Fibroblast of lung (primary cell): ENCODE data around the gene SALL2. TPM values are rescaled to one million over a fixed set of nuclear protein-coding genes. Genes with fewer than 3 reads are reported as not detected.

Source experiments
- DNase-seq, 2 donors: peaks; one replicate each; pipeline versions ENCODE4 v3.0.0 to v3.0.0-alpha.2; 2010; ENCODE audit warnings: low read depth in 2 of 2
- H2AFZ ChIP-seq: 2 replicates; pipeline ENCODE4 v1.5.1; 2012; ENCODE audit warnings: low read length, control low read depth, inconsistent platforms
- H3K27ac ChIP-seq: 2 replicates; pipeline ENCODE4 v1.5.1; 2011; ENCODE audit warnings: low read length, control low read depth; ENCODE audit not compliant: insufficient read depth
- H3K27me3 ChIP-seq: 2 replicates; pipeline ENCODE4 v1.5.1; 2011; ENCODE audit warnings: mild to moderate bottlenecking, low read length; ENCODE audit not compliant: control insufficient read depth, insufficient read depth
- H3K36me3 ChIP-seq: 2 replicates; pipeline ENCODE4 v1.5.1; 2011; ENCODE audit warnings: low read length; ENCODE audit not compliant: control insufficient read depth, insufficient read depth
- H3K4me1 ChIP-seq: 2 replicates; pipeline ENCODE4 v1.5.1; 2011; ENCODE audit warnings: low read length; ENCODE audit not compliant: control insufficient read depth, insufficient read depth; ENCODE audit errors: extremely low read depth
- H3K4me2 ChIP-seq: 2 replicates; pipeline ENCODE4 v1.5.1; 2011; ENCODE audit warnings: low read length, control low read depth; ENCODE audit not compliant: insufficient read depth; ENCODE audit errors: extremely low read depth
- H3K4me3 ChIP-seq, 4 experiments: fragments of 200-600 bp in 1 of 4; sonication (generic) in 1 of 4; replicated peaks in 1 of 4; 2 replicates each; pipeline ENCODE4 v1.5.1; 2011 to 2016; ENCODE audit warnings: low read length in 4 of 4, low read depth in 3 of 4, mild to moderate bottlenecking in 3 of 4, control low read depth in 2 of 4, inconsistent platforms in 1 of 4, mixed read lengths in 1 of 4; ENCODE audit not compliant: insufficient read depth in 1 of 4; ENCODE audit errors: control extremely low read depth in 1 of 4
- H3K79me2 ChIP-seq: 2 replicates; pipeline ENCODE4 v1.5.1; 2012; ENCODE audit warnings: mild to moderate bottlenecking, low read length, inconsistent platforms; ENCODE audit not compliant: control insufficient read depth, insufficient read depth
- H3K9ac ChIP-seq: 2 replicates; pipeline ENCODE4 v1.5.1; 2011; ENCODE audit warnings: mild to moderate bottlenecking, low read length, control low read depth; ENCODE audit not compliant: insufficient read depth
- H3K9me3 ChIP-seq: 2 replicates; pipeline ENCODE4 v1.5.1; 2012; ENCODE audit warnings: low read depth, low read length; ENCODE audit not compliant: control insufficient read depth, insufficient read depth
- H4K20me1 ChIP-seq: 2 replicates; pipeline ENCODE4 v1.5.1; 2011; ENCODE audit warnings: low read length; ENCODE audit not compliant: control insufficient read depth, insufficient read depth; ENCODE audit errors: extremely low read depth
- EZH2 ChIP-seq: IDR thresholded peaks from 2 replicates; pipeline ENCODE4 v1.5.1; 2012; ENCODE audit warnings: low read length, control low read depth, mild to moderate bottlenecking; ENCODE audit errors: missing control alignments
- polyA plus RNA-seq, 2 donors: library from polyadenylated mRNA; depleted of rRNA in 1 of 2; stranded (reverse) in 1 of 2; unstranded in 1 of 2; fragments of >200 nt; gene quantifications; 2 replicates each; pipeline ENCODE4 v1.2.1, GENCODE V29; 2011 to 2012; ENCODE audit warnings: missing spikeins in 1 of 2
- total RNA-seq: library from RNA; depleted of rRNA; stranded (reverse); fragments of >200 nt; gene quantifications from 2 replicates; pipeline ENCODE4 v1.2.1, GENCODE V29; 2014
- TF ChIP-seq, protein P1 (sequence below), 2 donors: IDR thresholded peaks in 1 of 2; conservative IDR thresholded peaks in 1 of 2; 1 replicate in 1 of 2; 2 replicates in 1 of 2; pipeline ENCODE4 v1.5.1; 2011 to 2012; ENCODE audit warnings: low read length in 2 of 2, control low read depth in 1 of 2, inconsistent platforms in 1 of 2, low read depth in 1 of 2, mild to moderate bottlenecking in 1 of 2

SALL2 gene
- total and polyA plus RNA-seq, 2 donors (not counting 1 experiment from before 2014, with no cell fraction given): 3.5 to 3.9 TPM

DNA sequence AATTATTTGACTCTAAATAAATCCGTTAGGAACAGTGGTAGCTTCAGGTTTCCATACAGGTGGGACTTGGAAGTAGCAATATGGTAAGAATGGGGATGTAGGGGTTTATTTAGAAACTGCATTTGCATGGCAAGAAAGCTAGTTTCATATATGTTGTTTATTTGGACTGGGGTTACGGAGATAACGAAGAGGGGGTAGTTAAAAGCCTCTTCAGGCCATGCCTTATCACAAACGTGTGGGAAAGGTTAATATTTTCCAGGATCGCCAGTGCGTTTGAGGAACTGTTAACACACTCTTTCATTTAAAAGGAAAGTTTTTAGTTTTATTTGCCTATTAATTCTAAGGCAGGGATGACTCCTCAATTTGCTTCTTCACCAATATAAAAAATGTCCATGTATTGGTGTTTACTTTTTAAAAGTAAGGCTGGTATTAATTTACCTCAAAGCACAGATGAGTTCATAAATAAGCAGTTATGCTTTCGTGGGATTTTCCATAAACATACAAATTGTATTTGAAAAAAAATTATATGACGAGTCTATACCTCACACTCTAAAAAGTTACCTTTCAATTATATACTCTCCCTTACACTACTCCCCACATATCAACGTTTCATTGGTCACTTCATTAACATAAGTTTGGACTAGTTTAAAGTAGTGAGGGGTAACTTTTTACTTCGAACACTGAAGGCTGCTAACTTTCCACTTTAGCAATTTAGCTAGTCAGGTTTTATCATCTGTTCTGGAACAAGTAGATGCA is 50.2 kb downstream of the SALL2 start:
- Histone ChIP-seq H3K27me3 (no peaks in the 10 kb centered on the region), H3K4me2 (peak overlapping the region; percentile 84), H3K27ac (peak overlapping the region; percentile 69), H3K9ac (peak overlapping the region; percentile 60), H4K20me1 (no peaks in the 10 kb centered on the region), H3K9me3 (no peaks in the 10 kb centered on the region), H2AFZ (peak overlapping the region; percentile 90), H3K4me1 (no peaks in the 10 kb centered on the region), H3K36me3 (no peaks in the 10 kb centered on the region), H3K4me3 (peak overlapping the region; percentile 84 to 94 (median 89)), H3K79me2 (peaks cover 35% of the 10 kb centered on the region)
- no peak for DNase-seq
- no peak for TF ChIP-seq EZH2
- TF ChIP-seq, protein P1, sequence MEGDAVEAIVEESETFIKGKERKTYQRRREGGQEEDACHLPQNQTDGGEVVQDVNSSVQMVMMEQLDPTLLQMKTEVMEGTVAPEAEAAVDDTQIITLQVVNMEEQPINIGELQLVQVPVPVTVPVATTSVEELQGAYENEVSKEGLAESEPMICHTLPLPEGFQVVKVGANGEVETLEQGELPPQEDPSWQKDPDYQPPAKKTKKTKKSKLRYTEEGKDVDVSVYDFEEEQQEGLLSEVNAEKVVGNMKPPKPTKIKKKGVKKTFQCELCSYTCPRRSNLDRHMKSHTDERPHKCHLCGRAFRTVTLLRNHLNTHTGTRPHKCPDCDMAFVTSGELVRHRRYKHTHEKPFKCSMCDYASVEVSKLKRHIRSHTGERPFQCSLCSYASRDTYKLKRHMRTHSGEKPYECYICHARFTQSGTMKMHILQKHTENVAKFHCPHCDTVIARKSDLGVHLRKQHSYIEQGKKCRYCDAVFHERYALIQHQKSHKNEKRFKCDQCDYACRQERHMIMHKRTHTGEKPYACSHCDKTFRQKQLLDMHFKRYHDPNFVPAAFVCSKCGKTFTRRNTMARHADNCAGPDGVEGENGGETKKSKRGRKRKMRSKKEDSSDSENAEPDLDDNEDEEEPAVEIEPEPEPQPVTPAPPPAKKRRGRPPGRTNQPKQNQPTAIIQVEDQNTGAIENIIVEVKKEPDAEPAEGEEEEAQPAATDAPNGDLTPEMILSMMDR (conservative IDR thresholded peaks at IDR 0.05 in 1 of 2, IDR thresholded peaks at IDR 0.05 in 1 of 2; ENCODE audit: low read depth in 1 of 2, low read length in 2 of 2): no peak

Other genes with a start within 250 kb of the SALL2 start
- gene RPGRIP1, start 246.3 kb downstream of the SALL2 start, total RNA-seq: under 0.01 TPM in 1 of 2 replicates, not detected in the other
- gene RPGRIP1, start 246.3 kb downstream of the SALL2 start, polyA plus RNA-seq: 0.32 TPM in 1 of 2 replicates, not detected in the other
- gene SUPT16H, start 142.3 kb downstream of the SALL2 start, total RNA-seq: 66.1 and 69.6 TPM in 2 replicates
- gene SUPT16H, start 142.3 kb downstream of the SALL2 start, polyA plus RNA-seq: 58.7 and 83.2 TPM in 2 replicates
- 46.5 and 56.3 TPM in 2 replicates for gene CHD8, start 70.2 kb downstream of the SALL2 start, total RNA-seq
- gene CHD8, start 70.2 kb downstream of the SALL2 start, polyA plus RNA-seq: 11.1 and 19.3 TPM in 2 replicates
- gene RAB2B, start 49.4 kb downstream of the SALL2 start, total RNA-seq: 22.3 and 31.7 TPM in 2 replicates
- 17.6 and 27.8 TPM in 2 replicates for gene RAB2B, start 49.4 kb downstream of the SALL2 start, polyA plus RNA-seq
- gene TOX4, start 49.2 kb downstream of the SALL2 start, total RNA-seq: 19.8 and 30.6 TPM in 2 replicates
- gene TOX4, start 49.2 kb downstream of the SALL2 start, polyA plus RNA-seq: 86.1 and 92.5 TPM in 2 replicates
- gene METTL3, start 15.0 kb downstream of the SALL2 start, total RNA-seq: 54.4 and 59.9 TPM in 2 replicates
- 39.2 and 44.0 TPM in 2 replicates for gene METTL3, start 15.0 kb downstream of the SALL2 start, polyA plus RNA-seq
- gene OR10G3, start 53.7 kb upstream of the SALL2 start, total RNA-seq: not detected in 2 replicates
- not detected in 2 replicates for gene OR10G3, start 53.7 kb upstream of the SALL2 start, polyA plus RNA-seq
- not detected in 2 replicates for gene OR10G2, start 108.6 kb upstream of the SALL2 start, total RNA-seq
- gene OR10G2, start 108.6 kb upstream of the SALL2 start, polyA plus RNA-seq: not detected in 2 replicates
- gene OR4E2, start 127.5 kb upstream of the SALL2 start, total RNA-seq: not detected in 2 replicates
- not detected in 2 replicates for gene OR4E2, start 127.5 kb upstream of the SALL2 start, polyA plus RNA-seq
- not detected in 2 replicates for gene OR4E1, start 147.5 kb upstream of the SALL2 start, total RNA-seq
- not detected in 2 replicates for gene OR4E1, start 147.5 kb upstream of the SALL2 start, polyA plus RNA-seq